H9 (cell line): ENCODE results near the gene EPN1. TPM values are rescaled to one million over a fixed set of nuclear protein-coding genes. Genes with fewer than 3 reads are reported as not detected.

Experiments used
- DNase-seq: peaks from one replicate; pipeline ENCODE4 v3.0.0-alpha.2; 2017
- H2AFZ ChIP-seq: one replicate; pipeline ENCODE4 v1.6.1; 2013; ENCODE audit warnings: mild to moderate bottlenecking, low read length, control low read depth, moderate library complexity
- H2AK5ac ChIP-seq: 2 replicates; pipeline ENCODE4 v1.6.1; 2013; ENCODE audit warnings: low read length, control low read depth, mixed read lengths; ENCODE audit not compliant: insufficient read length
- H2BK120ac ChIP-seq: one replicate; pipeline ENCODE4 v1.6.1; 2013; ENCODE audit warnings: low read depth, mild to moderate bottlenecking, low read length, control low read depth, inconsistent platforms; ENCODE audit not compliant: poor library complexity, severe bottlenecking
- H2BK12ac ChIP-seq: 2 replicates; pipeline ENCODE4 v1.6.1; 2013; ENCODE audit warnings: low read length, control low read depth, mixed read lengths, low read depth; ENCODE audit not compliant: insufficient read length
- H2BK15ac ChIP-seq: 2 replicates; pipeline ENCODE4 v1.6.1; 2013; ENCODE audit warnings: low read depth, low read length, control low read depth
- H2BK20ac ChIP-seq: one replicate; pipeline ENCODE4 v1.6.1; 2013; ENCODE audit warnings: low read depth, mild to moderate bottlenecking, low read length, control low read depth, inconsistent platforms; ENCODE audit not compliant: poor library complexity, severe bottlenecking
- H2BK5ac ChIP-seq: 2 replicates; pipeline ENCODE4 v1.6.1; 2013; ENCODE audit warnings: low read length, control low read depth, mixed read lengths; ENCODE audit not compliant: insufficient read length
- H3K14ac ChIP-seq: 2 replicates; pipeline ENCODE4 v1.6.1; 2013; ENCODE audit warnings: low read length, control low read depth; ENCODE audit not compliant: insufficient read depth
- H3K18ac ChIP-seq: 2 replicates; pipeline ENCODE4 v1.6.1; 2013; ENCODE audit warnings: low read depth, mild to moderate bottlenecking, mixed read lengths, low read length, control low read depth; ENCODE audit not compliant: insufficient read length
- H3K23ac ChIP-seq: 2 replicates; pipeline ENCODE4 v1.6.1; 2013; ENCODE audit warnings: low read length, control low read depth, mixed read lengths, low read depth; ENCODE audit not compliant: insufficient read length
- H3K23me2 ChIP-seq: 2 replicates; pipeline ENCODE4 v1.6.1; 2013; ENCODE audit warnings: low read depth, mild to moderate bottlenecking, mixed read lengths, low read length, control low read depth; ENCODE audit not compliant: insufficient read length, poor library complexity, severe bottlenecking
- H3K27ac ChIP-seq: 2 replicates; pipeline ENCODE4 v1.5.1; 2013; ENCODE audit warnings: low read length, control low read depth, mixed read lengths, low read depth; ENCODE audit not compliant: insufficient read length
- H3K27me3 ChIP-seq: 2 replicates; pipeline ENCODE4 v1.6.1; 2013; ENCODE audit warnings: low read length, control low read depth, inconsistent platforms; ENCODE audit not compliant: insufficient read depth
- H3K4ac ChIP-seq: 2 replicates; pipeline ENCODE4 v1.6.1; 2013; ENCODE audit warnings: low read depth, mild to moderate bottlenecking, control low read depth, inconsistent platforms, low read length, moderate library complexity
- H3K4me1 ChIP-seq: 2 replicates; pipeline ENCODE4 v1.6.1; 2013; ENCODE audit warnings: low read length, control low read depth, inconsistent platforms; ENCODE audit not compliant: insufficient read depth
- H3K4me2 ChIP-seq: 2 replicates; pipeline ENCODE4 v1.6.1; 2013; ENCODE audit warnings: low read length, control low read depth, mixed read lengths; ENCODE audit not compliant: insufficient read length, insufficient read depth
- H3K56ac ChIP-seq: 2 replicates; pipeline ENCODE4 v1.6.1; 2013; ENCODE audit warnings: low read depth, mild to moderate bottlenecking, mixed read lengths, low read length, control low read depth; ENCODE audit not compliant: insufficient read length
- H3K79me1 ChIP-seq: 2 replicates; pipeline ENCODE4 v1.6.1; 2013; ENCODE audit warnings: low read depth, mild to moderate bottlenecking, moderate library complexity, low read length, control low read depth, inconsistent platforms; ENCODE audit not compliant: insufficient read depth, poor library complexity, severe bottlenecking
- H3K79me2 ChIP-seq: 2 replicates; pipeline ENCODE4 v1.6.1; 2013; ENCODE audit warnings: low read length, control low read depth, inconsistent platforms; ENCODE audit not compliant: insufficient read depth
- H3K9ac ChIP-seq: 2 replicates; pipeline ENCODE4 v1.6.1; 2013; ENCODE audit warnings: low read length, control low read depth, mixed read lengths; ENCODE audit not compliant: insufficient read length; ENCODE audit errors: extremely low read depth
- H3K9me3 ChIP-seq: one replicate; pipeline ENCODE4 v1.6.1; 2013; ENCODE audit warnings: low read depth, low read length, inconsistent platforms; ENCODE audit not compliant: control insufficient read depth
- H3T11ph ChIP-seq: one replicate; pipeline ENCODE4 v1.6.1; 2013; ENCODE audit warnings: mild to moderate bottlenecking, low read length, control low read depth, inconsistent platforms
- H4K20me1 ChIP-seq: one replicate; pipeline ENCODE4 v1.6.1; 2013; ENCODE audit not compliant: control insufficient read depth, insufficient read length, insufficient read depth
- H4K5ac ChIP-seq: 2 replicates; pipeline ENCODE4 v1.6.1; 2013; ENCODE audit warnings: low read depth, mild to moderate bottlenecking, mixed read lengths, low read length, control low read depth; ENCODE audit not compliant: insufficient read length
- H4K8ac ChIP-seq: replicated peaks from 2 replicates; pipeline ENCODE4 v1.6.1; 2013; ENCODE audit warnings: low read length, control low read depth, mixed read lengths, low read depth; ENCODE audit not compliant: insufficient read length
- H4K91ac ChIP-seq: 2 replicates; pipeline ENCODE4 v1.6.1; 2013; ENCODE audit warnings: low read depth, mild to moderate bottlenecking, moderate library complexity, mixed read lengths, low read length, control low read depth; ENCODE audit not compliant: insufficient read length
- H3K27ac Mint-ChIP-seq, 3 experiments: 2 replicates in 2 of 3; 3 replicates in 1 of 3; pipeline ENCODE4 v1.8.0; 2020 to 2021; ENCODE audit warnings: mixed read lengths in 3 of 3, mild to moderate bottlenecking in 1 of 3, moderate library complexity in 1 of 3
- H3K27me3 Mint-ChIP-seq: 2 replicates; pipeline ENCODE4 v1.8.0; 2021; ENCODE audit warnings: low read depth, mild to moderate bottlenecking, moderate library complexity, mixed read lengths
- H3K36me3 Mint-ChIP-seq, 3 experiments: 2 replicates in 2 of 3; 3 replicates in 1 of 3; pipeline ENCODE4 v1.8.0; 2020 to 2021; ENCODE audit warnings: low read depth in 3 of 3, mixed read lengths in 3 of 3; ENCODE audit not compliant: insufficient read depth in 1 of 3
- H3K4me1 Mint-ChIP-seq, 2 experiments: 2 replicates each; pipeline ENCODE4 v1.8.0; 2020; ENCODE audit warnings: mixed read lengths in 2 of 2
- H3K4me3 Mint-ChIP-seq, 2 experiments: 2 replicates in 1 of 2; 3 replicates in 1 of 2; pipeline ENCODE4 v1.8.0; 2020 to 2021; ENCODE audit warnings: mild to moderate bottlenecking in 2 of 2, mixed read lengths in 2 of 2, moderate library complexity in 1 of 2
- H3K9me3 Mint-ChIP-seq, 2 experiments: 2 replicates in 1 of 2; 3 replicates in 1 of 2; pipeline ENCODE4 v1.8.0; 2020; ENCODE audit warnings: mild to moderate bottlenecking in 2 of 2, mixed read lengths in 2 of 2, moderate library complexity in 1 of 2
- WGBS: extraction: QIAGEN DNeasy Blood & Tissue Kit; methylation state at CpG from one replicate; pipeline ENCODE4 v1.1.7; 2013; ENCODE audit warnings: missing lambda C conversion rate, low lambda C conversion rate, mixed read lengths; ENCODE audit not compliant: insufficient read length; ENCODE audit errors: extremely low coverage; 5-methylcytosine and 5-hydroxymethylcytosine counted together
- total RNA-seq: library from RNA; stranded (reverse); gene quantifications from 2 replicates; pipeline ENCODE4 v1.2.1, GENCODE V29; 2021
- TF ChIP-seq, protein P1 (sequence below): fragments of 200-600 bp; sonication (generic); conservative IDR thresholded peaks from 3 replicates; pipeline ENCODE4 v1.8.0; 2021; ENCODE audit warnings: antibody characterized with exemption, mild to moderate bottlenecking

Gene EPN1
- total RNA-seq, 1 experiment from 2014 or later, result 159 TPM

GRCh38 chr19:55645512-55645881 lies 29.5 kb upstream of the EPN1 start:
- Histone ChIP-seq H3K27me3 (no peaks in the 10 kb centered on the region), H3K14ac (no peak overlapping the region), H3K4me1 (no peaks in the 10 kb centered on the region), H3K9ac (no peak overlapping the region), H3K4ac (no peak overlapping the region), H3K79me1 (peaks cover 3% of the 10 kb centered on the region), H3K27ac (no peak overlapping the region), H2BK5ac (no peak overlapping the region), H2AFZ (no peak overlapping the region), H3K23me2 (peaks cover 40% of the 10 kb centered on the region), H2BK120ac (no peak overlapping the region), H3K56ac (no peak overlapping the region), H3K18ac (no peak overlapping the region), H2BK20ac (no peak overlapping the region), H4K5ac (no peak overlapping the region), H4K91ac (no peak overlapping the region), H3K4me2 (no peak overlapping the region), H2AK5ac (no peak overlapping the region), H3K79me2 (peaks cover 7% of the 10 kb centered on the region; the same call in 1 of the 2 replicates), H4K8ac (no peak overlapping the region), H3K9me3 (no peaks in the 10 kb centered on the region), H2BK15ac (no peak overlapping the region), H4K20me1 (no peaks in the 10 kb centered on the region), H3T11ph (no peak overlapping the region), H3K23ac (no peak overlapping the region), H2BK12ac (no peak overlapping the region)
- peaks cover 0 to 4% of the 10 kb centered on the region in 2 experiments; a peak in 2 of 5 replicates for H3K9me3 Mint-ChIP-seq
- no peak for DNase-seq
- H3K27ac Mint-ChIP-seq, result no peak overlapping the region
- peaks cover 23 to 37% of the 10 kb centered on the region in 2 experiments for H3K4me1 Mint-ChIP-seq
- TF ChIP-seq, protein P1, sequence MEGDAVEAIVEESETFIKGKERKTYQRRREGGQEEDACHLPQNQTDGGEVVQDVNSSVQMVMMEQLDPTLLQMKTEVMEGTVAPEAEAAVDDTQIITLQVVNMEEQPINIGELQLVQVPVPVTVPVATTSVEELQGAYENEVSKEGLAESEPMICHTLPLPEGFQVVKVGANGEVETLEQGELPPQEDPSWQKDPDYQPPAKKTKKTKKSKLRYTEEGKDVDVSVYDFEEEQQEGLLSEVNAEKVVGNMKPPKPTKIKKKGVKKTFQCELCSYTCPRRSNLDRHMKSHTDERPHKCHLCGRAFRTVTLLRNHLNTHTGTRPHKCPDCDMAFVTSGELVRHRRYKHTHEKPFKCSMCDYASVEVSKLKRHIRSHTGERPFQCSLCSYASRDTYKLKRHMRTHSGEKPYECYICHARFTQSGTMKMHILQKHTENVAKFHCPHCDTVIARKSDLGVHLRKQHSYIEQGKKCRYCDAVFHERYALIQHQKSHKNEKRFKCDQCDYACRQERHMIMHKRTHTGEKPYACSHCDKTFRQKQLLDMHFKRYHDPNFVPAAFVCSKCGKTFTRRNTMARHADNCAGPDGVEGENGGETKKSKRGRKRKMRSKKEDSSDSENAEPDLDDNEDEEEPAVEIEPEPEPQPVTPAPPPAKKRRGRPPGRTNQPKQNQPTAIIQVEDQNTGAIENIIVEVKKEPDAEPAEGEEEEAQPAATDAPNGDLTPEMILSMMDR, result no peak
- H3K36me3 Mint-ChIP-seq, result peaks cover 16 to 41% (median 32%) of the 10 kb centered on the region in 3 experiments
- peak overlapping the region; percentile 48 to 75 for H3K4me3 Mint-ChIP-seq
- WGBS, result no CpG with 5 or more reads among the region's 5 CpGs
- H3K27me3 Mint-ChIP-seq, result peaks cover 1% of the 10 kb centered on the region; the same call in 1 of the 2 replicates
